HG02970 (cell line): ENCODE results near the gene PRPH.
"Not testable (repeated sequence)": the region's sequence is repeated elsewhere in the genome, so short reads cannot be mapped to it uniquely, and the experiment has no call there.

Source experiments
- ATAC-seq: cut with Tn5 transposase; IDR thresholded peaks from one replicate; pipeline ENCODE4 v1.9.1; 2021; ENCODE audit warnings: mild to moderate bottlenecking, moderate library complexity, moderate number of reproducible peaks; ENCODE audit not compliant: unreplicated experiment, low FRiP score

PRPH gene

DNA sequence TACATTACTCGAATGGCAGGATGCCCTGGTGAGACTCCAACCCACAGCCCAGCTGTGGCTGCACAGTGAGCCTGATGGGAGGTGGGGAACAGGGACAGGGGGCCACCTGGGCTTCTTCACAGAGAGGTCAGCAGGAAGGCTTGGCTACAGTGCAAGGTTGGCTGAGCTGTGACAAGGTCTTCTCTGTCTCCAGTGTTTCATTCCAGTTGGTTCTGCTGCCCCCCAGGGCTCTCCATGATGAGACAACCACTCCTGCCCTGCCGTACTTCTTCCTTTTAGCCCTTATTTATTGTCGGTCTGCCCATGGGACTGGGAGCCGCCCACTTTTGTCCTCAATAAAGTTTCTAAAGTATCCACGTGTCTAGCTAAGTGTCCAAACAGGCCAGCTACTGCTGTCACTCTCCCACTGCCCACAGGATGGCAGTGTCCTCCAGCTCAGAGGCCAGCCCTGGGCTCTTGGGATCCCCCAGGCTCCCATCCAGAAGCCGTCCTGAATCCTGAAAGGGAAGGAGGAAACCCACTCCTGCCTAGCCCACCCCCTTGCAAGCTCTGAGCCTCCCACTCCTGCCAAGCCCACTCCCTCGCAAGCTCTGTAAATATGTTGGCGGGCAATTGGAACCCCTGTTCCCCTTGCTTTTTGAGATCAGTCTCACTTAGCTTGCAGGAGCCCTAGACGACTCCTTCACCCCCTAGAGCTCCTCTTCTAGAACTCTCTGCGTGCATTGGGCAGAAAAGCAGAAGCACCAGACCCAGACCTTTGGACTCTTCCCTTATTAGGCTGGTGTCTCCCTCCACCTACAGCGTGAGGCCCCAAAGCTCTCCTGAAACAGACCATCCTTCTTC lies 36.7 kb downstream of the PRPH start:
- ATAC-seq, result no peak

DNA sequence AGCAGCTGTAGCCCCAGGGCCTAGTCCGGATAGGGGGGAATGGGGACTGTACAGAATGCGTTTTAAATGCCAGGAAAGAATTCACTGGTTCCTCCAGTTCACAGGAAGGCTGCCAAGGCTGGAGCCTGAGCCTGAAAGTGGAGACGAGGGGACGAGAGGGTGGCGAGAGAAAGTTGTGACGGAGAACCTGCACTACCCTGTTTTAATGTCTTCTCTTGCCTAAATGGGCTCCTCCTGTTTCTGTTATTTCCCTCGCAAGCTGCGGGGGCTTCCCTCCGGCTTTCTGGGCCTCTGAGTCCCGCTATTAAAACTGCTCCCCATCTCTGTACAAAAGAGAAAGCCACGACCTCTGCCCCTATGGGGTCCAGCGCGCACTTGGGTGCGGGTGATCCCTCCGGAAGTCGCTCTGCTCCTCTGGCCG lies 37.5 kb downstream of the PRPH start:
- no peak for ATAC-seq

DNA sequence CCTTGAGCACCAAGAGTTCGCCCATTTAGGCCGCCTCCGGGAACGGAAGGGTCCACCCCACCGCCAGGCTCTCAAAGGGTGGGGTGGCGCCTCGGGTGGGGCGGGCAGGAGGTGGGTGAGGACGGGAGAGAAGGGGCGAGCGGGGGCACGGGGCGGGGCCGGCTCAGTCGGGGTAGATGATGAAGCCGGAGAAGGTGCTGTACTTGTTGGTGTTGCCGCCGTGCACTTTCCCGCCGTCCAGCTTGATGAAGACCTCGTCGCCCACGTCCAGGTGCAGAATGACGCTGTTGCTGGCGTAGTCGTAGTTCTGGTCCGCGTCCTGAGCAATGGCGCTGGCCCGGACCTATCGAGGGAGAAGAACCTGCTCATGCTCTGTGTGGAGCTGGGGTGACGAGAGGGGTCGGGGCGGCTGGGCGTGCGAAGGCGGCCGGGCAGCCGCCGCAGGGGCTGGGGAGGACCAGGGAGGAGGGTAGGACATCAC lies 38.0 kb downstream of the PRPH start:
- ATAC-seq, result no peak

DNA sequence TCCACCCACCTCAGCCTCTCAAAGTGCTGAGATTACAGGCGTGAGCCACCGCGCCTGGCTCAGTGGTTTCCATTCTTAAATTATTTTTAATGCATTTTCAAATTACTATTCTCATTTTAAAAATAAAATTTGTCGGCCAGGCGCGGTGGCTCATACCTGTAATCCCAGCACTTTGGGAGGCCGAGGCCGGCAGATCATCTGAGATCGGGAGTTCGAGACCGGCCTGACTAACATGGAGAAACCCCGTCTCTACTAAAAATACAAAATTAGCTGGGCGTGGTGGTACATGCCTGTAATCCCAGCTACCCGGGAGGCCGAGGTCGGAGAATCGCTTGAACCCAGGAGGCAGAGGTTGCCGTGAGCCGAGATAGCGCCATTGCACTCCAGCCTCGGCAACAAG lies 38.8 kb downstream of the PRPH start:
- not testable (repeated sequence) for ATAC-seq

DNA sequence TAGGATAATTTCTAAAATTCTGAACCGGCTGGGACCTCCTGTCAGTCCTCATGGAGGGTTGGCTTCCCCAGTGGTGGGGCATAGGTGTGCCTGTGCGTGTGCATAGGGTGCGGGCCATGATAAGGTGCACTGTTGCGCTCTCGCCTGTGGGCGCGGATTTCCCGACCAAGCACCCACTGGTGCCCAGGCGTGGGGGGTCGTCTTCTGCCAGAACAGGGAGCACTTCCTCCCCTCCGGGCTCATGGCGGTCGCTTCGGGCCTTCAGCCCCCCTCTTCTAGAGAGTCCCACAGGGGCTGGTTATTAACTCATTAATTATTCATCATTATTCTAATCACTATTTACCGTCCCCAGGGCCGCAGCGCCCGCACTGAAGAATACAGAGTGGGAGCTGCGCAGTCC lies 39.3 kb downstream of the PRPH start:
- ATAC-seq, result no peak

DNA sequence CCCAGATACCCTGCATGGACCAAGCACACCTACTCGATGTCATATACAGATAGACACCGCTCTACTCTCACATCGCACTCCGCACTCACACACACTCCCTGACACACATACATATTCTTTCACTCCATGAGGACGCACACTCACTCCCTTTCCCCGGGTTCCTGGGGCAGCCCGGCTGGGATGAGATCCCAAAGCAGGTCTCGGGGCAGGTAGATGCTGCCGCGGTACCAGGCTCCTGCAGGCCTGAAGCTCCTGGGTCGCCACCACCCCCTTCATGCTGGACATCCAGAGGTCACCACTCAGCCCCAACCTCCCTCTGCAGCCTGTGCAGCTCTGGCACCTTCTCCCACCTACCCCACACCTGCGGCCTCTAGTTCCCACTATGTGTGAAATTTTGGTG lies 39.7 kb downstream of the PRPH start:
- no peak for ATAC-seq

DNA sequence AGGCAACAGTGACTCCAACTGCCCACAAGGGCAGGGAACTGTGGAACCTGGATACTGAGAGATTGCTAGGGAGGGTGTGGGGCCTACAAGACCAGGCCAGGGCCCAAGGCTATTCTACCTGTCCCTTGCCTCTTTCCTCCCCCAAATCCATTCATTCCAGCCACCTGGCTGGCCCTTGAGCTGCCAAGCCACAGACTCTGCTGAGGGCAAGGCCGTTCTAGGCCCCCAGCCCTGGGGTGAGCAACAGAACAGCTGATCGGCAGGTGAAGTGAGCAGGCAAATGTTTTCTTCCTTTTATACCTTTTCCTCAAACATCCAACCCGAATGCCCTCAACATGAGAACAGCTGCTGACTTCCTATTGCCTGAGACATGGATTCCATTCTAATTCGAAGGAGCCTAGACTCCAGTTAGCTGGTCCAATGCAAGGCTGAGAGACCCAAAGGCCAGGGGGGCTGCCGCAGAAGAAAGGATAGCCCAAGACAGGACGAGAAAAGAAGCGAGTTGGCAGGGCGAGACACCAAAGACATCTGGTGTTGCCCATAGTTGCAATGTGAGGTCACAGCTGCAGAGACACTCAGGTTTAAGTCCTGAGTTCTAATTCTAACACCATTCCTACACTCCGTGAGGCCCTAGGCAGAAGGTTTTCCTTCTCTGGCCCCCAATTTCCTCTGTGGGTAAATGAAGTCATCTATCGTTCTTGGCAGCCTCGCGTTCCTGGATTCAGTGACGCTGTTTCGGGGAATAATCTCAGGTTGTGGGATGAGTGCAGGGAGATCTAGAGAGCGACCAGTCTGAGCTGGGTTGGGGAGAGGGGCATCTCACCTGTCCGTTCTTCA lies 40.4 kb downstream of the PRPH start:
- ATAC-seq, result no peak

DNA sequence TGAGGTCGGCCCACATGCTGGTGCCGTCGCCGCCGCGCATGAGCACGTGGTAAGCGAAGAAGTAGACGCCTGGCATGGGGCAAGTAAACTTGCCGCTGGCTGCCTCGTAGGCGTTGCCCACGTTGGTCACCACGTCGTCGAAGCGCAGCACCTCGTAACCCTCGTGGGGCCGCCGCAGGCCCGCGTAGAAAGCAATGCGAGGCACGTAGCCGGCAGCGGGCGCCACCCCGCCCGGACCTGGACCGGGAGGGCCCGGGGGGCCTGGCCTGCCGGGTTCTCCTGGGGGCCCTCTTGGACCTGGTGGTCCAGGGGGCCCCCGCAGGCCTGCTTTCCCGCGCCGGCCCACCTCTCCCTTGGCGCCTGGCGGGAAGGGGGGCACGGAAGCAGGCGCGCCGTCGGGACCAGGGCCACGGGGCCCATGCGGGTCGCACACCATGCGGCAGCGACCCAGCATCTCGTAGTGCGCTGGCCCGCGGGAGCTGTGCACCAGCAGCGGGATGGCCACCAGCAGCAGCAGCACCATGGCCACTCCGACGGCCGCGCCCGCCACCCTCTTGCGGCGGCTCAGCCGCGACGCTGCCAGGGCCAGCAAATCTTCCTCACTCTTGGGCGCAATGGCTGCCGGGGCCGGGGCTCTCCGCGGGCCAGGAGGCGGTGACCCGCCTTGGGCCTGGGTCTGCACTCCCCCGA lies 41.2 kb downstream of the PRPH start:
- ATAC-seq, result no peak

DNA sequence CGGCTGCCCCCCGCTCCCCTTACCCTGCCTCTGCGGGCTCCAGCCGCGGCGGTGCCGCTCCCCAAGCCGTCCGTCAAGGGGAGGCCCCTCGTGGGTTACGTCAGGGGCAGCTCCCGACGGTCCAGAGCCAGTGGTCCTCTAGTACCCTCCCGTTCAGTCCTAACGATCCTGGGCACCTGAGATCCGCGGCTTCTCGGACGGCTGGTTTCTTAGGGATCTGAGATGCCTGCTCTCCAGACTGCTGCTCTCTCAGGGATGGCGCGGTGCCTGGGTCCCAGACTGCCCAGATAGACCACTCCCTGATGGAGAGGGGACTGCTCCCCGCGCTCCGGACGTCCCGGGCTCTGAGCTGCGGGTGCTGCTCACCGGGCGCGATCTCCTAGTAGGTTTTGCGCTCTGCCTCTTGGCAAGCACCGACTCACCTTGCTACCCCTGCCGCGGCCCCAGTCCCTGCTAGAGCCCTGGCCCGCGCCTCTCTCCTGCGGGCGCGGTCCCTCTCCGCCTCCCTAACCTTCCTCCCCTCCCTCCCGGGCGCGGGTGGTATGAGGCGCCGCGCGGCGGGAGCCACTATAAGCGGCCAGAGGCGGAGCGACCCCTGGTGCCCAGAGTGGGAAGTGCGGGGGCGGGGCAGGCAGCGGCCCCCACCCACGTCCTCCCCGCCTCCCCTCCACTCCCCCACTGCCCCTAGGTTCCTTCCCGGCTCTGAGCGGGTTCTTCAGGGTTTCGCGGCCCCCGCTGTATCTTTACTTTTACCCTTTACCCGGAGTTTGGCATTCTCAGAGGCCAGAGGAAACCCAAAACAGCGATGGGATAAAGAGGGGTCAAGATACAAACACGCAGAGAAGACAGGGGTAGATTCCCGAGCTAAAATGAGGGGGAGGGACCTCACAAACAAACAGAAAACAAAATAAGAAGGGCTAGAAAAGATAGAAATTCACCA lies 42.0 kb downstream of the PRPH start, which contains the start of gene C1QL4:
Gene C1QL4, minus strand, starts transcription at position 544 of the 940 bp plus-strand sequence. CDS start 711 bp downstream, outside the sequence.
- peak; percentile 53 for ATAC-seq

DNA sequence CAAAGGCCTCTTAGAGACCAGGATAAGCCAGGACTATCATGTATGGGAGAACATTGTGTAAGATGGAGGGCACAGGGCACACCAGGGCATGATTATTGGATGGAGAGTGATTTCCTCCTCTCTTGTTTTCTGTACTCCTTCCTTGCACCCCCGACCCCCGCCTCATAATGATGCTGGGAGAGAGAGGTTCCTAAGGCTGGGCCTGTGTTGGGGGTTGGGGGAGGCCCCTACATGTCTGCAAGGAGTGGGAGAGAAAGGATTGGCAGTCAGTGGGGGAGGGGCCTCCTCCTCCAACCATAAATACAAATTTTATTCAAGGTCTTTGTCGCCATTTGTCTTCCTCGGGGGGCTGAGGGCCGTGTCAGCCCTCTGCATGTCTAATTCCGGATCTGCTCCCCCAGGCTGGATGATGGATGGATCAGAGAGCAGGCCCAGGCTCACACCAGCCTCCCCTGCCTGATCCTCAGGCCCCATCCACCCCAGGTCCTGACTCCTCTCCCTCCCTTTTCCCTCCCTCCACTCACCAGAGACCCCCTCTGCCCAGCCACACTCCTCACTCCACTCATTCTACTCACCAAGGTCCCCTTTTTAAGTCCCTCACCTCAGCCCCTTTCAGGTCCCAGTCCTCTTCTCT lies 44.0 kb downstream of the PRPH start:
- no peak for ATAC-seq

DNA sequence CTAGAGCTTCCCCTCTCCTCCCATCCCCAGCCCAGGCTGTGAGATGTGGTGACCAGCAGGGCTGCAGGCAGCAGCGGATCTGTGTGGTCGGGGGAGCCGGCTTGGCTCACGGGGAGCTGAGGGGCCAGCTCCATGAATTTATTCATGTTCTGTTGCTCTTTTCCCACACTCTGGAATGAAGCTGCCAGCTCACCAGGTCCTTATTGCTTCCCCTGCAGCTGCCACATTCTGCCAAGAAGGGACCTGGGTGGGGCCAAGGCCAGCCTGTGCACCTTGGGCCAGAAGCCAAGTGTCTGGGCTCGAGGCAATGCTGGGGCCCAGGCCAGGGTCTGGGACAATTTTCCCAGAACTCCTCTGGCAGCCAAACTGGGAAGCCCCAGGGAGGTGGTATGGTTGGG lies 44.5 kb downstream of the PRPH start:
- ATAC-seq, result no peak

DNA sequence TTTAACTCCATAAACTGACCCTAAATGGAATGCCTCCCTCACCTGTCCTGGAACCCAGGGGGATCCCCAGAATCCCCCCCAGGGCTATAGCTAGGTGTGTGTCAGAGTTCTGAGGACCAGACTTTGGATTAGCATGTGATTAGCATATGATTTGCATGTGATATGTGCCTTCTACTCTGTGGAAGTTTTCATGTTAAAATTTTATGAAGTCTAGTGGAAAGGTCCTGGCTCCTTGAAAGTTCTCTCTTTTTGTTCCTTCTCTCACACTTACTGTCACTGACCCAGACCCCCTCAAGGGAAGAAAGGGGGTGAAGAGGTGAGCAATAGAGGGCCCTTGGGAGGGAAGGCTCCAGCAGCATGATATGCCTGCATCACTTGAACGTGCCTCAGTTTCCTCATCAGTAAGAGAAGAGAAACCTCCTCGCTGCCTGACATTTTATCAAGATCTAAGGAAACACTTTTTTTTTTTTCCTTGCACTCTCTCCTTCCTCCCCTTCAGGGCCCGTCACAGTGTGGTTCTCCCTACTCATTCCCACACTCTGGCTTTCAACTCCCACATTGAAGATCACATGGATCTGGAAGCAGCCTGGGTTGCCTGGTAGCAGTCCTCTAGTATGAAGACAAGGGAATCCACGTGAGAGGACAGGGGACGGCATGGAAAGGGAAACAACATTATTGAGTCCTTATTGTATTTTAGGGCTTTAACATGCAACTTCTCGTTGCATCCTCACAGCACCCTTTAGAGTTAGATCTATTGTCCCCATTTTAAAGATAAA lies 45.3 kb downstream of the PRPH start:
- ATAC-seq, result no peak

DNA sequence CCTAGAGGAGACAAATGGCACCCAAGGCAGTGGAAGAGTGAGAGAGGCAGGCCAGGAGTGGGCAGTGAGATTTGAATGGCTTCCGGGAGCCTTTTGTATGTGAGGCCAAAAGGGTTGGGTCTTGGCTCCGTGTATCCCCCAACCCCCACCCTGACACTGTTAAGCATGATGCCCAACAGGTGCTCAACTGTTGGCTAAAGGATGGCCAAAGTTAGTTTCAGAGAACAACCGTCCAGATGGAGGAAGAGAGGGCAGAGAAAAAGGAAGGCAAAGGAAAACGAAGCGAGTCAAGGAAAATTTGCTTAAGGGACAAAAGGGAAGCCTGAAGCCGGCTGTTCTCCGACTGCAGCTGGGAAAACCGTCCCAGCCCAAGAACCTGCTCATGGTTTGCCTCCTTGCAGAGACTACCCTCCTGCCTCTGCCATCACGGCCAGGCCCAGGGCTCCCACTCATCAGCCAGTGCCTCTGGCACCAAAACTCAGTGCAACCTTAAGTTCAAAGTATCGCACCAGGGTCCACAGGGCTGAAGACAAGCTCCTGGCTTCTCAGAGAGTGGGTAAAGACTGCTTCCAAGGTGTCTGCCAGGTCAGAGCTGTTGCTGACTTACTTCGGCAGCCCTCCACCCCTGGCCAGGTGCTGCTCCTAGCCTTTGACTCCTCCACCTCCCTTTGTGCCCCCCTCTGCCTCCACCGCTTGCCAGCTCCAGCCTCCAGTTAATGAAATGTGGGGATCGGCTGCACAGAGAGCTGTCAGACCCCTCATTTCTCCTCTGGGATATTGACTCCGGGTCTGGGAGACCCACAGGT lies 46.2 kb downstream of the PRPH start:
- ATAC-seq, result no peak

DNA sequence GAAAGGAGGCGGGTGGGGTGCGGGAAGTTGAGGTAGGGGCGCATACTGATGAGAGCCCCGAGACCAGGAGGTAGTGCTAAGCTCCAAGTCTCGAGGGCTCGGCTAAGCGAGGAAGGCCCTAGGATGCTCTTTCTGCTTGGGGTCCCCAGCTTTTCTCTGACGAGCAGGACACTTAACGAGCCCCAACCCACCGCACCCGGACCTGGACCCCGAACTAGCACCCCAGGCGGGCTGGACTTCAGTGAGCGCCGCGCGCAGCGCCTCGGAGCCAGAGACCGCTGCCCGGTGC lies 46.8 kb downstream of the PRPH start:
- ATAC-seq, result no peak

DNA sequence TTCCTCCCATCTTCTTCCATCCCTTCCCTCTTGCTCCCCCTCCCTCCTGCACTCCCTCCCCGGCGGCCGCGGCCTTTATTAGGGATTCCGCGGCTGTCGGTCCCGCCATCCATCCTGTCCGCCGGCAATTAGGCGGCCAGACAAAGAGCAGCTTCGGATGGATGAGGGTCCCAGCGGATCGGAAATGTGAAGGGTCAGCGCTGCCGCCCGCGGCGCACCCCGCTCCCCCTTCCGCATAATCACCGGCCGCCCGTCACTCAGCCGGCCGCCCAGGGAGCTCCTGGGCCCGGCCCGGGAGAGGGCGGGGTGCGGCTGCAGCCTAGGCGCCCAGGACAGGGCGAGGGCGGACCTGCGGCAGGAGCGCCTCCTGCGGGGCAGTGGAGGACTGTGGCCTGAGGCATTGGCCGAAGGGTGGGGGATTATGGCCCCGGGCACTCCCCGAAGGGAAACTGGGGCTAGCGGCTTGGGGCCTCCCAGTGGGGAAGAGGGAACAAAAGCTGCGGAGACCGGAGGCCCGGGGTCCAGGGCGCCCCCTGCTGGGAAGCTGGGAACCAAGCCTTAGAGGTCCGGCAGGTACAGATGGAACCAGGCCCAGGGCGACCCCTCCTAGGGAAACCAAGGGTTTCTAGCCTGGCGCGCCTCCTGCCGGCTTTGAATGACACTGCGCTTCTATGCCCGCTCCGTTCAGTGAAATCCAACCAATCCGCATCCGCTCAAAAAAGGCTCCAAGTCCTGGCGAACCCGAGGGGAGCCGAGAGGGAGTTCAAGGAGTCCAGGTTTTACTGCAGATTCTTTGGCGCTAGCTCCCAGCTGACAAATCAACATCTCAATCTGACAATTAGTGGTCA lies 47.3 kb downstream of the PRPH start:
- peak; percentile 53 for ATAC-seq

DNA sequence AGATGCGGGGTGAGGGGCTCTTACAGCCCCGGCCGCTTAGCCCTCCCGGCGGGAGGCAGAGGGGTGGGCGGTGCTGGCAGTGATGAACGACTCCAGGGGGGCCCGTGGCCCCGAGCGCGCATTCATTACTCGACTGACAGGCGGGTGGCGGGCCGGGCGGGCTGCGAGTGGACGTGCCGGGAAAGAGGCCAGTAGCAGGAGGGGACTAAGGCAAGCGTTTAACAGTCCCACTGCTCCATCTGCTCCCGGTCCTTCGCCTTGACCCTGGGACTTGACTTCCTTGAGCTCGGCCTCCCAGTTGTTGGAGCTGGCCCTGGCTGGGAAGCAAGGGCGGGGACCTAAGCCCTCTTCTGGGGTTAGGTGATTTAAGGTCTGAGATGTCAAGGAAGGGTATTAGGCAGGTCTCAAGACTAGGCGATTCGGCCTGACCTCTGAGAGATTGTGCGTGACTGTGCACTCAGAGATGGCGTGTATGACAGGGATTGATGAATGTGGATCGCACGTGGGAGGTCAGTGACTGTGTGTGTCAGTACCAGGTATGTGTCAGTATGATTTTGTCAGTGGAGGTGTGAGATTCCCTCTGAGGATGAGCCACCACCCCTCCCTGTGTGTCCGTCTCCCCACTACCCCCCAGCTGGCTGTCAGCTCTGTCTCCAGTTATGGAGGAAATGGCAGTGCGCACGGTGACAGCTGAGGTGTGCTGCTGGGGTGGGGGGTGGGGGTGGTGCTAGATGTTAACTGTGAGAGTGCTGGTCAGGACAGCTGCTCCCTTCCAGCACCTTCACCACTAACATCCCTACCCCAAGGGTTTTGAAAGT lies 48.2 kb downstream of the PRPH start:
- ATAC-seq, result no peak
